ENCODE results near the gene CCDC87. TPM values are rescaled to one million over a fixed set of nuclear protein-coding genes. Genes with fewer than 3 reads are reported as not detected.

Gene CCDC87, protein sequence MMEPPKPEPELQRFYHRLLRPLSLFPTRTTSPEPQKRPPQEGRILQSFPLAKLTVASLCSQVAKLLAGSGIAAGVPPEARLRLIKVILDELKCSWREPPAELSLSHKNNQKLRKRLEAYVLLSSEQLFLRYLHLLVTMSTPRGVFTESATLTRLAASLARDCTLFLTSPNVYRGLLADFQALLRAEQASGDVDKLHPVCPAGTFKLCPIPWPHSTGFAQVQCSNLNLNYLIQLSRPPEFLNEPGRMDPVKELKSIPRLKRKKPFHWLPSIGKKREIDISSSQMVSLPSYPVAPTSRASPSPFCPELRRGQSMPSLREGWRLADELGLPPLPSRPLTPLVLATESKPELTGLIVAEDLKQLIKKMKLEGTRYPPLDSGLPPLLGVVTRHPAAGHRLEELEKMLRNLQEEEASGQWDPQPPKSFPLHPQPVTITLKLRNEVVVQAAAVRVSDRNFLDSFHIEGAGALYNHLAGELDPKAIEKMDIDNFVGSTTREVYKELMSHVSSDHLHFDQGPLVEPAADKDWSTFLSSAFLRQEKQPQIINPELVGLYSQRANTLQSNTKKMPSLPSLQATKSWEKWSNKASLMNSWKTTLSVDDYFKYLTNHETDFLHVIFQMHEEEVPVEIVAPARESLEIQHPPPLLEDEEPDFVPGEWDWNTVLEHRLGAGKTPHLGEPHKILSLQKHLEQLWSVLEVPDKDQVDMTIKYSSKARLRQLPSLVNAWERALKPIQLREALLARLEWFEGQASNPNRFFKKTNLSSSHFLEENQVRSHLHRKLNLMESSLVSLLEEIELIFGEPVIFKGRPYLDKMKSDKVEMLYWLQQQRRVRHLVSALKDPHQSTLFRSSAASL
- total RNA-seq: 0.49 and 0.85 TPM in 2 replicates

DNA sequence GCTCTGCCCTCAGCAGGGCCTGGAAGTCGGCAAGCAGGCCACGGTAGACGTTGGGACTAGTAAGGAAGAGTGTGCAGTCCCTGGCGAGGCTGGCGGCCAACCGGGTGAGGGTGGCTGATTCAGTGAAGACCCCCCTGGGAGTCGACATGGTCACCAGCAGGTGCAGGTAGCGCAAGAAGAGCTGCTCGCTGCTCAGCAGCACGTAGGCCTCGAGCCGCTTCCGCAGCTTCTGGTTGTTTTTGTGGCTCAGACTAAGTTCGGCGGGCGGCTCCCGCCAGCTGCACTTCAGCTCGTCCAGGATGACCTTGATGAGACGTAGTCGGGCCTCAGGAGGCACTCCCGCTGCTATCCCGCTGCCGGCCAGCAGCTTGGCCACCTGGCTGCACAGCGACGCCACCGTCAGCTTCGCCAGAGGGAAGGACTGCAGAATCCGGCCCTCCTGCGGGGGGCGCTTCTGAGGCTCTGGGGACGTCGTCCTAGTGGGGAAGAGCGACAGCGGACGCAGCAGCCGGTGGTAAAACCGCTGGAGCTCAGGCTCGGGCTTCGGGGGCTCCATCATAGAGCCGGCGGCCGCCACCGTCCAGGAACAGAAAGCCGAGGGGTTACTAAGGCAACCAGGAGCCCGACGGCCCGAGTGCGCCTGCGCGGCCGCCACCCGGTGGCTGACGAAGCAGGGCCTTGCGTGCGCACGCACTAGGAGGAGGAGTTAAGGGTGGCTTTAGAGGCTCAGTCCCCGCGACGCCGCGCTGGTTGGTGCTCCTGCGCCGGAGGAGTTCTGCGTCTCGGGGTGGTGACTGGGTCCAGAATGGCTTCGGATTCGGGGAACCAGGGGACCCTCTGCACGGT lies at the start of gene CCDC87, which contains the start of gene CCS:
CCDC87 (minus strand) TSS at position 607 of the 846 bp plus-strand sequence; CDS start at position 559, 48 bp downstream.
CCS (plus strand) TSS at position 729 of the 846 bp plus-strand sequence; CDS start at position 806, 77 bp downstream.

DNA sequence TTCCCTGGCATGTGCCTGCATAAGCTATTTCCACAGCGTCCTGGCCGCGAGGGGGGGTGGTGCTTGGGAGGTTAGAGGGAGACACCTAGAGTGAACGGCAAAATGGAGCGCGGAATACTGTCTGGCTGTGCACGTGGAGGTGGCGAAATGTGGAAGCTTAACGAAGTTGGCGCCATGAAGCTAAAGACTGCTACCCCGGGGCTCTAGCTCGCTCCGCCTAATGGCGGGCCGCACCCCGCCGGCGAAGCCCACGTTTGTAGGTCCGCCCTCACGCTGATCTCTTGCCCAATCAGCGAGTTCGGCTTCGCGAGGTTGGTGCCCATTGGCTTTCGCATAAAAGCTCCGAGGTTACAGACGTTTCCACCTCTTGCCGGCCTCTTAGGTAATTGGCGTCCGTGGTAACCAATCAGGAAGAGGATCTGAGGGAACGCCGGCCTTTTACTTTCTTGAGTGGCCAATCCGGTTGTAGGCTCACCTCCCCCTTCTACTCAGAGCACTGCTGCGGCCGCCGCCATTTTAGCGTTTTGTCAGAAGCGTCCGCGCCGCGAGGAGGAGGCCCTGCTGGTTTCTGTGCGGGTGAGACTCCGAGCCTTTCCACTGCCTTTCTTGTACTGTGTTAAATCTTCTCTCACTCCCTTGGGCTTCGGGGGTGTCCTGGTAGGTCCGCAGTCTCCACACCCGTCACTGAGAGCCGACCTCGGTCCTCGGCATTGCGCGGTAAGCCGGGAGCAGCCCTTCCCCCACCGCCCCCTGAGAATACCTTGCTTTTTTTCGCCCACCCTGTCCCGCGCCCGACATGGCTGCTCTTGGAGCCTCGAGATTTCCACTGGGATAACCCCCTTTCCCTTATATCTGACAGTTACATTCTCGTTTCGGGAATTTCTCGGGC lies 45.6 kb upstream of the CCDC87 start, which contains the start of gene RBM4:
RBM4 (plus strand) TSS at position 527 of the 889 bp plus-strand sequence. CDS start 1,009 bp downstream, outside the sequence.

DNA sequence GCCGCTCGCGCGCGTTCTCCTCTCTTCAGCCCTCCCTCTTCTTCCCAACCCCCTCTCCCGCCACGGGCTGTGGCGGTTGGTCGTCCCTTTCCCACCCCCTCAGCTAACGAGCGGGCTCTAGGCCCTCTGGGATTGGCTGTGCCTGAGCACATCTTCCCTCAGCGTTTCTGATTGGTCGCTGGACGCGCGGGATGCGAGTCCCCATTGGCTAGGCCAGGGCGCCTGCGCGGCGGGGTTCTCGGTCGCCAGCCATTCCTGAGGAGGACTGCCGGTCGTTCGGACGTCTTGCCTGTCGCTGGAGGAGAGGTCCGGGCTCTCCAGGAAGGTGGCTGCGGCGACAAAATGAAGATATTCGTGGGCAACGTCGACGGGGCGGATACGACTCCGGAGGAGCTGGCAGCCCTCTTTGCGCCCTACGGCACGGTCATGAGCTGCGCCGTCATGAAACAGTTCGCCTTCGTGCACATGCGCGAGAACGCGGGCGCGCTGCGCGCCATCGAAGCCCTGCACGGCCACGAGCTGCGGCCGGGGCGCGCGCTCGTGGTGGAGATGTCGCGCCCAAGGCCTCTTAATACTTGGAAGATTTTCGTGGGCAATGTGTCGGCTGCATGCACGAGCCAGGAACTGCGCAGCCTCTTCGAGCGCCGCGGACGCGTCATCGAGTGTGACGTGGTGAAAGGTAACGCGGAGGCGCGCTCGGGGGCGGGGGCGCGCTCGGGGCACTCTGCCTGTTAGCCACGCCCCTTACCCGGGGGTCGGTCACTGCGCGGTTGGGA lies 23.7 kb upstream of the CCDC87 start, which contains the start of gene RBM14:
RBM14 (plus strand) TSS at position 252 of the 776 bp plus-strand sequence; CDS start at position 343, 91 bp downstream.

DNA sequence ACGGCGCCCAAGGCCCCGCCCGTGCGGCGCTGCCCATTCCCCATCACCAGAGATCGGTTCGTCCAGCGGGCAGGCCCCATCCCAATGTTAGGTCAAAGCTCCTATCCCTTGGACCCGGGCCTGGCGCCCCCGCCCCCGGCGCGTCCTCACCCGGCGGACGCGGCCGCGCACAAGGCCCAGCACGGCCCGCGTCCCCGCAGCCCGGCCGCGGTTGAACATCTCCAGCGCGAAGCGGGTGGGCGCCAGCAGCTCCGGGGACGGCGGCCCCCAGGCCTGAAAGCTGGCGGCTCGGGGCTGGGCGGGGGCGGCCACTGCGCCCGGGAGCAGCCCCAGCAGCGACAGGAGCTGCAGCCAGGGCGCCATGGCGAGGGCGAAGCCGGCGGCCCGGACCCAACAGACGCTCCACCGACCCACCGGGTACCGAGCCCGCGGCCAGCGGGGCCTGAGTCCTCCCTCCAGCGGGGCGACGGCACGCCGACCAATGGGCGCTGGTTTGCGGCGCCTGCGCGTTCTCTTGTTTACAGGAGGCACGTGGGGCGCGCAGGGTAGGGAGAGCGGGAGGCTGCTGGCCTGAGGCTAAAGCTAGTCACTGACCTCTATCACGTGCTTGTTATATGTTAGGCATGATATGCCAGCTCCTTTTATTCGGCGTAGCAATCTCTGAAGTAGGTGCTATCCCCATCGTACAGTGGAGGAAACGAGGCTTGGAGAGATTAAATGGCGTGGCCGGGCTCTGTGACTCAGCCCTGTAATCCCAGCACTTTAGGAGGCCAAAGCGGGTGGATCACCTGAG lies 24.5 kb downstream of the CCDC87 start, which contains the start of gene CTSF:
CTSF (minus strand) TSS at position 483 of the 793 bp plus-strand sequence; CDS start at position 363, 120 bp downstream.

DNA sequence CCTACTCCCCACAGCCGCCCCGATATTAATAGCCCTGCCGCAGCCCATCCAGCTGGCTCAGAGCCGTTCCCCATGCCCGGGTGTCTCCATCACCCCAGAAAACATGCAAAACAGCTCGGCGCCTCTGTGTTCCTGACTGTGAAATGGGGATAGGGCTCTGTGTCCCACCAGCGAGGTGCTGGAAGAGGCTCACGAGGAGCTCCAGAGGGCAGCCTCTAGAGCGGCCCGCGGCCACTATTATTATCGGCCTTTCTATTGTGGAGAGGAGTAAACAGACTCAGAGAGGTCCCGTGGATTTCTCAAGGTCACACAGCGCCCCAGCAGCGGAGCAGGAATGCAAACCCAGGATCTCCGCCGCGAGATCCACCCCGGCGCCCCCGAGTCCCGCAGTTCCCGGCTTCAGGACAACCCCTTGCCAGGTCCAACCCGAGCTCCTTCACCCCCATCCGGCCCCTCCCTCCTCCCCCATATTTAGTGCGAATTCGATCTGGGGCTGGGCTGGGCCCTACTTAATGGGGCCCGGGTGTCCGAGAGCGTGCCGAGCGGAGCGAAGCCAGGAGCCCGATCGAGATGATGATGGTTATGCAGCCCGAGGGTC lies 46.4 kb downstream of the CCDC87 start, which contains the start of gene ACTN3:
ACTN3 (plus strand) TSS at position 536 of the 598 bp plus-strand sequence; CDS start at position 571, 35 bp downstream.

DNA sequence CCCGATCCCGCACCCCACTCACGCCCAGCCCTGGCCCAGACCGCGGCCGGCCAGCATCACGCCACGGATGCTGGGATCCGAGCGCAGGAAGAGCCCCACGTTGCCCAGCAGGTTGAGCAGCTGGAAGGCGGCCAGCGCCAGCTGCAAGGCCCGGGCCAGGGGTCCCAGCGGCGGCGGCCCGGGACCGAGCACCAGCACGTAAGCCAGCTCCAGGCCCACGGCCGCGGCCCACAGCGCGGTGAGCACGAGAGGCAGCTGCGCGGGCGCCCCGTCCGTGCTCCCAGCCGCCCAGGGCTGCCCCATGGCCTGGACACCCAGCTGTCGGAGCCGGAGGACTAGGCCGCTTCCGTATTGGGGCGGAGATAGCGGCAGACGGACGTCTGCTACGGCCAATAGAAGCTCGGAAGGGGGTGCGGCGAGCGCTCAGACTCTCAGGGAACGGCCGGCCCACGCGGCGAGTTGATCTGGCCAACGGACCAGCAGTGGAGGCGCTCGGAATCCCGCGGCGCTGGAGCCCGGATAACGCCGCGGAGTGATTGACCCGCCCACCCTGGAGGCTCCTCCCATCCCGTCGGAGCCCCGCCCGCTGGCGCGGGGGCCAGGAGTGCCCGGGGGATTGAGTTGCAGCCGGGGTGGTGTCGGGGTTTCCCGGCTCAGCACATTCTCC lies 47.0 kb downstream of the CCDC87 start, which contains the start of gene ZDHHC24:
ZDHHC24 (minus strand) TSS at position 348 of the 667 bp plus-strand sequence; CDS start at position 303, 45 bp downstream.

Small RNAs within 50 kb of the gene (small RNA-seq; reads per million reads assigned to genes)
- gene RNU4-39P: not detected

Other genes with a start within 250 kb of the CCDC87 start
- 35.4 and 40.2 TPM in 2 replicates for gene BRMS1, start 248.0 kb downstream of the CCDC87 start, total RNA-seq
- gene B4GAT1, start 245.4 kb downstream of the CCDC87 start, total RNA-seq: 28.3 and 29.0 TPM in 2 replicates
- gene SLC29A2, start 221.3 kb downstream of the CCDC87 start, total RNA-seq: 0.24 and 0.81 TPM in 2 replicates
- gene NPAS4, start 172.0 kb downstream of the CCDC87 start, total RNA-seq: under 0.01 TPM in 1 of 2 replicates, not detected in the other
- gene MRPL11, start 154.2 kb downstream of the CCDC87 start, total RNA-seq: 19.0 and 24.8 TPM in 2 replicates
- 21.5 and 23.9 TPM in 2 replicates for gene PELI3, start 126.2 kb downstream of the CCDC87 start, total RNA-seq
- gene DPP3, start 112.6 kb downstream of the CCDC87 start, total RNA-seq: 38.9 and 43.0 TPM in 2 replicates
- 30.4 and 43.0 TPM in 2 replicates for gene BBS1, start 82.4 kb downstream of the CCDC87 start, total RNA-seq
- gene ZDHHC24, start 47.0 kb downstream of the CCDC87 start, total RNA-seq: 8.8 and 10.9 TPM in 2 replicates
- gene ACTN3, start 46.2 kb downstream of the CCDC87 start, total RNA-seq: 0.16 TPM in 1 of 2 replicates, not detected in the other
- gene CTSF, start 24.5 kb downstream of the CCDC87 start, total RNA-seq: 37.2 and 39.9 TPM in 2 replicates
- 25.7 and 31.0 TPM in 2 replicates for gene CCS, start 122 bp upstream of the CCDC87 start, total RNA-seq
- gene RBM14, start 23.6 kb upstream of the CCDC87 start, total RNA-seq: 27.9 and 35.2 TPM in 2 replicates
- 83.4 and 88.4 TPM in 2 replicates for gene RBM4, start 45.6 kb upstream of the CCDC87 start, total RNA-seq
- 22.1 and 23.8 TPM in 2 replicates for gene RBM4B, start 84.8 kb upstream of the CCDC87 start, total RNA-seq
- gene SPTBN2, start 136.2 kb upstream of the CCDC87 start, total RNA-seq: 0.24 and 0.81 TPM in 2 replicates